H1 (cell line): Measurements from ENCODE around the gene TMED5.

Experiments used
- SRF ChIP-seq: IDR thresholded peaks from 2 replicates; pipeline ENCODE4 v1.6.1; 2011; ENCODE audit warnings: mild to moderate bottlenecking, low read depth, low read length, moderate library complexity
- TF ChIP-seq, protein P1 (sequence below), 3 experiments: IDR thresholded peaks; 1 replicate in 2 of 3; 2 replicates in 1 of 3; pipeline versions ENCODE4 v1.5.1 to v1.6.1; 2011; ENCODE audit warnings: low read length in 3 of 3, mild to moderate bottlenecking in 3 of 3, inconsistent platforms in 2 of 3, low read depth in 1 of 3, moderate library complexity in 1 of 3; ENCODE audit not compliant: insufficient read depth in 1 of 3; ENCODE audit errors: control extremely low read depth in 1 of 3

DNA sequence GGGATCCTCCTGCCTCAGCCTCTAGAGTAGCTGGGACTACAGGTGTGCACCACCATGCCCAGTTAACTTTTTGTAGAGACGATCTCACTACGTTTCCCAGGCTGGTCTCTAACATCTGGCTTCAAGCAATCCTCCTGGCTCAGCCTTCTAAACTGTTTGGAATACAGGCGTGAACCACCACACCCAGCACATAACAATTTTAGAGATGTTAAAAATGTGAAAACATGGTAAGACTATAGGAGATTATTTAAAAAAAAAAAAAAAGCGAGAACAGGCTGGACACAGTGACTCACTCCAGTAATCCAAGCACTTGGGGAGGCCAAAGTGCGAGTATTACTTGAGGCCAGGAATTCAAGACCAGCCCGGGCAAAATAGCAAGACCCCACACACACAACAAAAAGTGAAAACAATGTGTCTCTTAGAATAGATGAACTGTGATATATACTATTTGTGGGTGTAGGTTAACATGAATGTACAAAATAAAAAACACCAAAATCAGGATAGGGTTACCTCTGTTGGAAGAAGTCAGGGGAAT, 19.9 kb upstream of the TMED5 start:
- no peak for TF ChIP-seq SRF
- TF ChIP-seq, protein P1, sequence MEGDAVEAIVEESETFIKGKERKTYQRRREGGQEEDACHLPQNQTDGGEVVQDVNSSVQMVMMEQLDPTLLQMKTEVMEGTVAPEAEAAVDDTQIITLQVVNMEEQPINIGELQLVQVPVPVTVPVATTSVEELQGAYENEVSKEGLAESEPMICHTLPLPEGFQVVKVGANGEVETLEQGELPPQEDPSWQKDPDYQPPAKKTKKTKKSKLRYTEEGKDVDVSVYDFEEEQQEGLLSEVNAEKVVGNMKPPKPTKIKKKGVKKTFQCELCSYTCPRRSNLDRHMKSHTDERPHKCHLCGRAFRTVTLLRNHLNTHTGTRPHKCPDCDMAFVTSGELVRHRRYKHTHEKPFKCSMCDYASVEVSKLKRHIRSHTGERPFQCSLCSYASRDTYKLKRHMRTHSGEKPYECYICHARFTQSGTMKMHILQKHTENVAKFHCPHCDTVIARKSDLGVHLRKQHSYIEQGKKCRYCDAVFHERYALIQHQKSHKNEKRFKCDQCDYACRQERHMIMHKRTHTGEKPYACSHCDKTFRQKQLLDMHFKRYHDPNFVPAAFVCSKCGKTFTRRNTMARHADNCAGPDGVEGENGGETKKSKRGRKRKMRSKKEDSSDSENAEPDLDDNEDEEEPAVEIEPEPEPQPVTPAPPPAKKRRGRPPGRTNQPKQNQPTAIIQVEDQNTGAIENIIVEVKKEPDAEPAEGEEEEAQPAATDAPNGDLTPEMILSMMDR (IDR thresholded peaks at IDR 0.05; ENCODE audit: control extremely low read depth in 1 of 3, insufficient read depth in 1 of 3, low read depth in 1 of 3, low read length in 3 of 3): no peak
